ENCODE results near the gene PCBP1. TPM values are rescaled to one million over a fixed set of nuclear protein-coding genes. Genes with fewer than 3 reads are reported as not detected.
"Not testable (repeated sequence)": the region's sequence is repeated elsewhere in the genome, so short reads cannot be mapped to it uniquely, and the experiment has no call there.

Gene PCBP1
- total RNA-seq, 2 experiments from 2014 or later, result 58.2 to 423 TPM

GRCh38 chr2:70090706-70091334, 3.5 kb downstream of the PCBP1 start:
- Histone ChIP-seq H3K4me3 (ENCODE audit: low read depth, low read length, poor library complexity, severe bottlenecking) (peak overlapping the region; percentile 98), H3K79me2 (ENCODE audit: insufficient read depth, low read depth, low read length) (peaks cover 55% of the 10 kb centered on the region), H3K4me1 (ENCODE audit: insufficient read depth, low read length, poor library complexity, severe bottlenecking) (peaks cover 57% of the 10 kb centered on the region), H3K27ac (ENCODE audit: low read depth, low read length, poor library complexity, severe bottlenecking) (peak overlapping the region; percentile 94), H3K9me3 (ENCODE audit: low read length) (no peaks in the 10 kb centered on the region), H4K20me1 (ENCODE audit: insufficient read depth, low read length) (peaks cover 4% of the 10 kb centered on the region; the same call in 1 of the 2 replicates), H3K36me3 (ENCODE audit: insufficient read depth, low read length) (peaks cover 37% of the 10 kb centered on the region), H3K4me2 (ENCODE audit: low read length) (peak overlapping the region; percentile 84), H3K9me2 (ENCODE audit: insufficient read depth, low read length) (no peaks in the 10 kb centered on the region), H2AFZ (ENCODE audit: low read length) (no peak overlapping the region)
- no TSS peak for BruUV-seq (replicated peaks)
- ChIA-PET POLR2A (interaction anchor here (0.7 to 3.9 kb wide), 11 partner anchors 14 to 1479 kb away, joined by 3 to 18 read pairs (median 6); no protein-coding TSS in a partner anchor), CTCF (ENCODE audit: unreplicated experiment) (no interaction called here)
- intact Hi-C loops (cut with micrococcal nuclease; ENCODE audit: unreplicated experiment), result no loop called here
- no peak for DNase-seq (ENCODE audit: low spot score)
- TF ChIP-seq, protein P1, sequence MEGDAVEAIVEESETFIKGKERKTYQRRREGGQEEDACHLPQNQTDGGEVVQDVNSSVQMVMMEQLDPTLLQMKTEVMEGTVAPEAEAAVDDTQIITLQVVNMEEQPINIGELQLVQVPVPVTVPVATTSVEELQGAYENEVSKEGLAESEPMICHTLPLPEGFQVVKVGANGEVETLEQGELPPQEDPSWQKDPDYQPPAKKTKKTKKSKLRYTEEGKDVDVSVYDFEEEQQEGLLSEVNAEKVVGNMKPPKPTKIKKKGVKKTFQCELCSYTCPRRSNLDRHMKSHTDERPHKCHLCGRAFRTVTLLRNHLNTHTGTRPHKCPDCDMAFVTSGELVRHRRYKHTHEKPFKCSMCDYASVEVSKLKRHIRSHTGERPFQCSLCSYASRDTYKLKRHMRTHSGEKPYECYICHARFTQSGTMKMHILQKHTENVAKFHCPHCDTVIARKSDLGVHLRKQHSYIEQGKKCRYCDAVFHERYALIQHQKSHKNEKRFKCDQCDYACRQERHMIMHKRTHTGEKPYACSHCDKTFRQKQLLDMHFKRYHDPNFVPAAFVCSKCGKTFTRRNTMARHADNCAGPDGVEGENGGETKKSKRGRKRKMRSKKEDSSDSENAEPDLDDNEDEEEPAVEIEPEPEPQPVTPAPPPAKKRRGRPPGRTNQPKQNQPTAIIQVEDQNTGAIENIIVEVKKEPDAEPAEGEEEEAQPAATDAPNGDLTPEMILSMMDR (conservative IDR thresholded peaks at IDR 0.05; ENCODE audit: low read length), result no peak
- TF ChIP-seq EZH2phosphoT487 (IDR thresholded peaks at IDR 0.05; ENCODE audit: borderline replicate concordance, low read depth, low read length), result no peak

GRCh38 chr2:70091364-70091763, 4.1 kb downstream of the PCBP1 start:
- intact Hi-C loops (cut with micrococcal nuclease; ENCODE audit: unreplicated experiment), result no loop called here
- H3K4me2 ChIP-seq (ENCODE audit: low read length), result peak overlapping the region; percentile 6; the same call in 1 of the 2 replicates
- DNase-seq (ENCODE audit: low spot score), result no peak
- peaks cover 4% of the 10 kb centered on the region; the same call in 1 of the 2 replicates for H4K20me1 ChIP-seq (ENCODE audit: insufficient read depth, low read length)
- H3K4me1 ChIP-seq (ENCODE audit: insufficient read depth, low read length, poor library complexity, severe bottlenecking), result peaks cover 57% of the 10 kb centered on the region
- no peak overlapping the region for H2AFZ ChIP-seq (ENCODE audit: low read length)
- POLR2A ChIA-PET, result interaction anchor here (0.8 to 2.6 kb wide), 9 partner anchors 13 to 51 kb away, joined by 3 to 18 read pairs (median 6); no protein-coding TSS in a partner anchor
- peaks cover 37% of the 10 kb centered on the region for H3K36me3 ChIP-seq (ENCODE audit: insufficient read depth, low read length)
- TF ChIP-seq, protein P1 (conservative IDR thresholded peaks at IDR 0.05; ENCODE audit: low read length), result no peak
- no peak for TF ChIP-seq EZH2phosphoT487 (IDR thresholded peaks at IDR 0.05; ENCODE audit: borderline replicate concordance, low read depth, low read length)
- no peaks in the 10 kb centered on the region for H3K9me3 ChIP-seq (ENCODE audit: low read length)
- peak overlapping the region; percentile 94 for H3K27ac ChIP-seq (ENCODE audit: low read depth, low read length, poor library complexity, severe bottlenecking)
- H3K9me2 ChIP-seq (ENCODE audit: insufficient read depth, low read length), result no peaks in the 10 kb centered on the region
- H3K79me2 ChIP-seq (ENCODE audit: insufficient read depth, low read depth, low read length), result peaks cover 53% of the 10 kb centered on the region
- no TSS peak for BruUV-seq (replicated peaks)
- CTCF ChIA-PET (ENCODE audit: unreplicated experiment), result no interaction called here
- H3K4me3 ChIP-seq (ENCODE audit: low read depth, low read length, poor library complexity, severe bottlenecking), result no peak overlapping the region

DNA sequence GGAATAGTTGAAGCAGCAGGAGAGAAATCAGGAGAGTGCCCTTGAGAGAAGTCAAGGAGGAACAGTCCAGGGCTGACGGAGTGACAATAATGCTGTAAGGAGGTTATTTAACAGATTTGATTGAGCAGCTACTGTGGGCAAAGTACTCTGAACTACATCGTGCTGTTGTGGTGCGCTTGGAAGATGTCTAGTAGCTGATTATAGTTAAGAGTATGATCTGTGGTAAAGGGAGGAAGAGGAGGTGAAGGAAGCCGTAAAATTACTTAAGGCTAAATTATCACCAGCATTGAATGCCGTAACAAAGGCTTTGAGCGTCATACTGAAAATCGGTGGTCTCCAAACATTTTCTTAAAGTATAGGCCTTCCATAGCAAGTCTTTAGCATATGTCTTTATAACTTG, 4.5 kb downstream of the PCBP1 start:
- peaks cover 4% of the 10 kb centered on the region; the same call in 1 of the 2 replicates for H4K20me1 ChIP-seq (ENCODE audit: insufficient read depth, low read length)
- BruUV-seq (replicated peaks), result no TSS peak
- H3K36me3 ChIP-seq (ENCODE audit: insufficient read depth, low read length), result peaks cover 37% of the 10 kb centered on the region
- no peak overlapping the region for H3K4me3 ChIP-seq (ENCODE audit: low read depth, low read length, poor library complexity, severe bottlenecking)
- DNase-seq (ENCODE audit: low spot score), result no peak
- peaks cover 59% of the 10 kb centered on the region for H3K4me1 ChIP-seq (ENCODE audit: insufficient read depth, low read length, poor library complexity, severe bottlenecking)
- peak overlapping the region; percentile 6; the same call in 1 of the 2 replicates for H3K4me2 ChIP-seq (ENCODE audit: low read length)
- ChIA-PET POLR2A (interaction anchor here (0.6 to 2.6 kb wide), 11 partner anchors 9 to 102 kb away, joined by 3 to 18 read pairs (median 5); no protein-coding TSS in a partner anchor), CTCF (ENCODE audit: unreplicated experiment) (no interaction called here)
- H3K27ac ChIP-seq (ENCODE audit: low read depth, low read length, poor library complexity, severe bottlenecking), result peak overlapping the region; percentile 94
- H2AFZ ChIP-seq (ENCODE audit: low read length), result no peak overlapping the region
- no peak for TF ChIP-seq EZH2phosphoT487 (IDR thresholded peaks at IDR 0.05; ENCODE audit: borderline replicate concordance, low read depth, low read length)
- TF ChIP-seq, protein P1 (conservative IDR thresholded peaks at IDR 0.05; ENCODE audit: low read length), result no peak
- no peaks in the 10 kb centered on the region for H3K9me3 ChIP-seq (ENCODE audit: low read length)
- peaks cover 53% of the 10 kb centered on the region for H3K79me2 ChIP-seq (ENCODE audit: insufficient read depth, low read depth, low read length)
- no peaks in the 10 kb centered on the region for H3K9me2 ChIP-seq (ENCODE audit: insufficient read depth, low read length)
- intact Hi-C loops (cut with micrococcal nuclease; ENCODE audit: unreplicated experiment), result no loop called here

GRCh38 chr2:70092576-70093243, 5.4 kb downstream of the PCBP1 start:
- intact Hi-C loops (cut with micrococcal nuclease; ENCODE audit: unreplicated experiment); DNase-seq (ENCODE audit: low spot score); H3K9me3 ChIP-seq (ENCODE audit: low read length); BruUV-seq (replicated peaks); H2AFZ ChIP-seq (ENCODE audit: low read length); H4K20me1 ChIP-seq (ENCODE audit: insufficient read depth, low read length); H3K4me2 ChIP-seq (ENCODE audit: low read length); CTCF ChIA-PET (ENCODE audit: unreplicated experiment); H3K9me2 ChIP-seq (ENCODE audit: insufficient read depth, low read length); H3K4me3 ChIP-seq (ENCODE audit: low read depth, low read length, poor library complexity, severe bottlenecking); H3K27ac ChIP-seq (ENCODE audit: low read depth, low read length, poor library complexity, severe bottlenecking): not testable (repeated sequence)
- Histone ChIP-seq H3K79me2 (ENCODE audit: insufficient read depth, low read depth, low read length) (peaks cover 47% of the 10 kb centered on the region), H3K4me1 (ENCODE audit: insufficient read depth, low read length, poor library complexity, severe bottlenecking) (peaks cover 59% of the 10 kb centered on the region), H3K36me3 (ENCODE audit: insufficient read depth, low read length) (peaks cover 34% of the 10 kb centered on the region)
- POLR2A ChIA-PET, result interaction anchor here (0.5 to 2.6 kb wide), 6 partner anchors 15 to 60 kb away, joined by 5 to 18 read pairs (median 8); no protein-coding TSS in a partner anchor

Data from OCI-LY7 (cell line).